Measurements from ENCODE around the gene FAM20C.

The FAM20C gene

DNA sequence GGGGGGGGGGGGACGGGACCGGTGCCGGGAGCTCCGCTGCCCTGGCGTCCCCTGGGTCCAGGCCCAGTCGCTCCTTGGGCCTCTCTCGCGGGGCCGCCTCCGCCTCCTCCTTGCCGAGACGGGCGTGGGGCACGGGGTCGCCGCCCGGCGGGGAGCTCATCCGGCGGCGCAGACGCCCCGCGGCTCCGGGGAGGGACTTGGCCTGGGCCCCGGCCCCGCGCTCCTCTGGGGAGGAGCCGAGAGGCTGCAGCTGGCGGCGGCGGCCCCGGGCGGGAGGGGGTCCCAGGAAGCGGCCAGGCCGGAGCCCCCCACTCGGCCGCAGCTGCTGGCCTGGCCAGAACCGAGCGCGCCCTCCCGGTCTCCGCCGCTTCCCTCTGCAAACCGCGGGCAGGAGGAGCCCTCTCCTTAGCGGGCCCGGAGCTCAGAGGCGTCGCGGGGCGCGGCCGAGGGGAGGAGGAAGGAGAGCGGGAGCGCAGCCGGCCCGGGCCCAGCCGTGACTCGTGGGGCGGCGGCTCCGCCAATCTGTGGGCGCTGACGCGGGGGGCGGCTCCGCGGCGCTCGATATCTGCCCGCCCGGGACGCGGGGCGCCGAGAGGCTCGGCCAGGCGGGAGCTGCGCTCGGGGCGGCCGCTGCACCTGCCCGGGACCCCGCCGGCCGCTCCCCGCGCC, at the start of gene FAM20C:
Gene FAM20C (plus strand): TSS at position 591 of the 669 bp plus-strand sequence. CDS start 629 bp downstream, outside the sequence.
- Mint-ChIP-seq H3K27me3 (ENCODE audit: low read depth, poor library complexity) (peaks cover 44% of the 10 kb centered on the region), H3K4me1 (peaks cover 72% of the 10 kb centered on the region), H3K36me3 (ENCODE audit: low read depth) (no peaks in the 10 kb centered on the region), H3K27ac (no peak within 1 kb of the TSS), H3K4me3 (peak within 1 kb of the TSS; percentile 89), H3K9me3 (no peaks in the 10 kb centered on the region)
- no peak for TF ChIP-seq CTCF (IDR thresholded peaks at IDR 0.05)
- peak; percentile 68 for DNase-seq

DNA sequence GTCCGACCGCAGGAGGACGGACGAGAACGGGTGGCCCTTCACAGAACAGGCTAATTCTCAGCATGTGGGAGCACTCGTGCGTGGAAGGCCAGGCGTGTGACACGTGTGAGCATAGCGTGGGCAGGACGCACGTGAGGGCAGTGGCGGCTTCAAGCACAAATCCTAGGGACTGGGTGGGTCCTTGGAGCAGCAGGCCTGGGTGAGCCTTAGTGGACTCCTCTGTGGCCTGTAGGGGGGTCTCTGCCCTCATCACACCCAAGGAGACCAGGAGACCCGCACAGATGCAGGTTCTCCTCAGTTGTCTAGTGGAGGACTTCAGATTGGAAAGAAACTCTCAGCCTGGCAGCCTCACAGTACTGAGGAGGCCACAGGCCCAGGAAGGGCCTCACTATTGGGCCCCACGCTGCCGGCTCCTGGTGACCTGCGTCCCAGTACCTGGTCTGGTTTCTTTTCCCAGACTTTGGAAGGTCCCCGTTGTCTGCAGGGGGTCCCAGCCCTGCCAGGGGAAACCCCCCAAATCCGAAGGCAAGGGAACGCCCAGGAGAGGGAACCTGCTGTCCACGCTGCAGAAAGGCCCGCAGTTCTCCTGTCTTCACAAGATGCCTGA, 49.1 kb upstream of the FAM20C start:
- Mint-ChIP-seq H3K4me3 (no peak overlapping the region), H3K27ac (no peak overlapping the region), H3K9me3 (no peaks in the 10 kb centered on the region), H3K36me3 (ENCODE audit: low read depth) (peaks cover 22% of the 10 kb centered on the region), H3K4me1 (peaks cover 33% of the 10 kb centered on the region), H3K27me3 (ENCODE audit: low read depth, poor library complexity) (peaks cover 15% of the 10 kb centered on the region)
- DNase-seq = no peak
- TF ChIP-seq CTCF (IDR thresholded peaks at IDR 0.05) = no peak

- Mint-ChIP-seq H3K27me3 (ENCODE audit: low read depth, poor library complexity) (peaks cover 15% of the 10 kb centered on the region), H3K9me3 (no peaks in the 10 kb centered on the region), H3K27ac (no peak overlapping the region), H3K36me3 (ENCODE audit: low read depth) (peaks cover 22% of the 10 kb centered on the region), H3K4me1 (peaks cover 33% of the 10 kb centered on the region), H3K4me3 (no peak overlapping the region)
- no peak for DNase-seq
- no peak for TF ChIP-seq CTCF (IDR thresholded peaks at IDR 0.05)
These were observed 48.4 kb upstream of the FAM20C start for GRCh38 chr7:143811-144453.

- H3K36me3 Mint-ChIP-seq (ENCODE audit: low read depth) = peaks cover 22% of the 10 kb centered on the region
- no peak overlapping the region for H3K4me3 Mint-ChIP-seq
- peaks cover 15% of the 10 kb centered on the region for H3K27me3 Mint-ChIP-seq (ENCODE audit: low read depth, poor library complexity)
- H3K4me1 Mint-ChIP-seq = peaks cover 32% of the 10 kb centered on the region
- no peak for DNase-seq
- TF ChIP-seq CTCF (IDR thresholded peaks at IDR 0.05) = no peak
- no peak overlapping the region for H3K27ac Mint-ChIP-seq
- no peaks in the 10 kb centered on the region for H3K9me3 Mint-ChIP-seq
These were observed 47.9 kb upstream of the FAM20C start for GRCh38 chr7:144454-144826.

DNA sequence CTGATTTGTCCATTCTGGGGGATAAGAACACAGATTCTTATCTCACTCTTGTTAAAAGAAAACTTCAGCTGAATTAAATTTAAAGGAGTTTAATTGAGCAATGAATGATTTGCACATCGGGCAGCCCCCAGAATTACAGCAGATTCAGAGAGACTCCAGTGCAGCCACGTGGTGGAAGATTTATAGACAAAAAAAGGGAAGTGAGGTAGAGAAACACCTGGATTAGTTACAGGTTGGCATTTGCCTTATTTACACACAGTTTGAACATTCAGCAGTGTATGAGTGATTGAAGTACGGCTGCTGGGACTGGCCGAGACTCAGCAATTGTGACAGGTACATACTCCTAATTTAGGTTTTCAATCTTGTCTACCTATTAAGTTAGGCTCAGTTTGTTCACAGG, 46.5 kb upstream of the FAM20C start:
- no peaks in the 10 kb centered on the region for H3K9me3 Mint-ChIP-seq
- no peak overlapping the region for H3K27ac Mint-ChIP-seq

More for the DNA sequence above, 46.5 kb upstream of the FAM20C start:
- Mint-ChIP-seq H3K27me3 (ENCODE audit: low read depth, poor library complexity) (peaks cover 16% of the 10 kb centered on the region), H3K36me3 (ENCODE audit: low read depth) (peaks cover 22% of the 10 kb centered on the region), H3K4me3 (no peak overlapping the region), H3K4me1 (peaks cover 36% of the 10 kb centered on the region)
- no peak for TF ChIP-seq CTCF (IDR thresholded peaks at IDR 0.05)
- DNase-seq = no peak

All from nephron progenitor cell (in vitro differentiated cells).